ENCODE results near the gene ZNF83.

- TF ChIP-seq CTCF (conservative IDR thresholded peaks at IDR 0.05) = no peak
- TF ChIP-seq ZFX (IDR thresholded peaks at IDR 0.05) = no peak
Measured at GRCh38 chr19:52635786-52636570, 2.2 kb downstream of the ZNF83 start.

Measured in C4-2B (cell line).